ENCODE data around the gene ZNF318. TPM values are rescaled to one million over a fixed set of nuclear protein-coding genes. Genes with fewer than 3 reads are reported as not detected.

ZNF318 gene, protein sequence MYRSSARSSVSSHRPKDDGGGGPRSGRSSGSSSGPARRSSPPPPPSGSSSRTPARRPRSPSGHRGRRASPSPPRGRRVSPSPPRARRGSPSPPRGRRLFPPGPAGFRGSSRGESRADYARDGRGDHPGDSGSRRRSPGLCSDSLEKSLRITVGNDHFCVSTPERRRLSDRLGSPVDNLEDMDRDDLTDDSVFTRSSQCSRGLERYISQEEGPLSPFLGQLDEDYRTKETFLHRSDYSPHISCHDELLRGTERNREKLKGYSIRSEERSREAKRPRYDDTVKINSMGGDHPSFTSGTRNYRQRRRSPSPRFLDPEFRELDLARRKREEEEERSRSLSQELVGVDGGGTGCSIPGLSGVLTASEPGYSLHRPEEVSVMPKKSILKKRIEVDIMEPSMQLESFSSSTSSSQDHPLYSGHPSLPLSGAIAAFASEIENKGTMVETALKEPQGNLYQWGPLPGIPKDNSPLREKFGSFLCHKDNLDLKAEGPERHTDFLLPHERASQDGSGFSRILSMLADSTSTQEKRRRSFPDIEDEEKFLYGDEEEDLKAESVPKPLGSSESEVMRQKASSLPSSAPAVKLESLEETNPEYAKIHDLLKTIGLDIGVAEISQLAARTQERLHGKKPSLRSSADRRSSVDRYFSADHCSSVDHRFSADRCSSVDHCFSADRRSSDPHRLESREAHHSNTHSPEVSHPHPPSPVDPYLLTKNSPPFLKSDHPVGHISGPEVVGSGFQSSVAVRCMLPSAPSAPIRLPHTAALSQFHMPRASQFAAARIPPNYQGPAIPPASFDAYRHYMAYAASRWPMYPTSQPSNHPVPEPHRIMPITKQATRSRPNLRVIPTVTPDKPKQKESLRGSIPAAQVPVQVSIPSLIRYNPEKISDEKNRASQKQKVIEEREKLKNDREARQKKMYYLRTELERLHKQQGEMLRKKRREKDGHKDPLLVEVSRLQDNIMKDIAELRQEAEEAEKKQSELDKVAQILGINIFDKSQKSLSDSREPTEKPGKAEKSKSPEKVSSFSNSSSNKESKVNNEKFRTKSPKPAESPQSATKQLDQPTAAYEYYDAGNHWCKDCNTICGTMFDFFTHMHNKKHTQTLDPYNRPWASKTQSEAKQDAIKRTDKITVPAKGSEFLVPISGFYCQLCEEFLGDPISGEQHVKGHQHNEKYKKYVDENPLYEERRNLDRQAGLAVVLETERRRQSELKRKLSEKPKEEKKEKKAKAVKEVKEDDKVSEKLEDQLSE (N-terminal part only)
- 10.2 and 11.1 TPM in 2 replicates for total RNA-seq

DNA sequence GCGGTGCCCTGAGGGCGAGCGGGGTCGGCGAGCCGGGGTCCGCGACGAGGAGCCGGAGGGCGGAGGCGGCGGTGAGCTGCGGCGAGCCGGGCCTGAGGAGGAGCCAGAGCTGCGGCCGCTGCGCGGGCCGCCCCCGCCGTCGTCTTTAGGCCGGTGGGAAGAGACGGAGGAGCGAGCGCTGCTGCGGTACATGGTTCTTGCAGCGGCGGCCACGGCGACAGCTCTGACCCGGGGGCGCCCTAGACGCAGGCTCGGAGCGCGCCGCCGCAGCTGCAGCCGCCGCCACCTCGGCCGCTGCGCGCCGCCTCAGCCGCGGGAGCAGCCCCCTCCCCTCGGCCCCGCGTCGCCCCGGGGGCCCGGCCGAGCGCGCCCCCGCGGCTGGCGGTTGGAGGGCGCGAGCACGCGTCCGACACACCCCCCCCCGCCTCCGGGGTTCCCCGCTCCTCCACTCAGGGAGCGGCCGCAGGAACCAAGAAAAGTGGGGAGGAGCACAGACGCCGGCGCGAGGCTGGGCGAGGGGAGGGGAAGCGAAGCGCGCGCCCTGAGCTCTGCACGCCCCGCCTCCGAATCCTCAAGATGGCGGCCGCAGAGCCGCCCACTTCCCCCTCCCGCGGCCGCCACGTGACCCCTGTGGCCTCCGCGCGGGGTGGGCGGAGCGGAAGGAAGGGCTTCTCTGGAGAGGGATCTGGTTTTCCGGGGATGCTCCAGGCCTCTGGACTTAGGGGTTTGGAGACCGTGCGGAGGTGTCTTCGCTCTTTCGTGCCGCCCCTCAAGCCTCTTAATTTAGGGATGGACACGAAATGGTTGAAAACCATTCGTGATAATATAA is at the start of gene ZNF318:
ZNF318 (minus strand) TSS at position 474 of the 829 bp plus-strand sequence; CDS start at position 192, 282 bp downstream.

DNA sequence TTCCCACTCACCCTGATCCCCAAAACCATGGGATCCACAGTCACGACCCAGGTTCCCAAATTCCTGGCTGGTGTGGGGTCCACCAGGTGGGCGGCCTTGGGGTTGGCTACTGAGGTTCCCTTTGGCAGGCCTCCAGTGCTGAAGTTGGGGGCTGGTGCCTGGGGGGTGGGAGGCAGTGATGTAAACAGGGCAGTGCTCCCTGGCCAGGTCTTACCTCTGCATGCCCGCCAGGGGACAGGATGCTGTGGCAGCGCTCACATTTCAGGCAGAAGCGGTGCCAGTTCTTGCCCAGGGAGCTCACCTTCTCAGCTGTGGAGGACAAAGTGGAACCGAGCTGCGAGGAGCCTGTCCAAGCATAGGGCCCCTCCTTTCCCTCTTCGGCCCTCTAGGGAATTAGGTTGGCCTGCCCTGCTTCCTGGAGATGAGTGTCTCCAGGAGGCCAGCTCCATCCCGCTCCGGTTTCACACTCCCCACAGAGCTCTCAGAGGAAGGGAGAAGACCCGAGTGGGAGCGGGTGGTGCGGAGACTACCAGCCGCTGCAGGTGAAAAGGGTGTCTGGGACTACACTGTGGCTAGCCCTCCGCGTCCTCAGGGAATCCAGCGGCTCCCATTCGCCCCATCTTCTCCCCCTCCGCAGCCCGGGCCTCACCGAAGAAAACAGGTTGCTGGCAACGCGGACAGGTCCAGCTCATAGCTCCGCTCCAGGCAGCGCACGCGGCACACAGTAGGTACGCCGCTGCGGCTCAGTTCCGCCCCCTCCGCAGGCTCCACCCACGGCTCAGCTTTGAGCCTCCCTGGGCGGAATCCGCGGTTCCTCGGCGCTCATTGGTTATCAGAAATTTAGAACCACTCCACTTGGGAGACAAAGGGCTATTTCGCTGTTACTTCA is 61.1 kb downstream of the ZNF318 start, which contains the start of gene CRIP3:
CRIP3 (minus strand) TSS at position 726 of the 889 bp plus-strand sequence; CDS start at position 692, 34 bp downstream.

DNA sequence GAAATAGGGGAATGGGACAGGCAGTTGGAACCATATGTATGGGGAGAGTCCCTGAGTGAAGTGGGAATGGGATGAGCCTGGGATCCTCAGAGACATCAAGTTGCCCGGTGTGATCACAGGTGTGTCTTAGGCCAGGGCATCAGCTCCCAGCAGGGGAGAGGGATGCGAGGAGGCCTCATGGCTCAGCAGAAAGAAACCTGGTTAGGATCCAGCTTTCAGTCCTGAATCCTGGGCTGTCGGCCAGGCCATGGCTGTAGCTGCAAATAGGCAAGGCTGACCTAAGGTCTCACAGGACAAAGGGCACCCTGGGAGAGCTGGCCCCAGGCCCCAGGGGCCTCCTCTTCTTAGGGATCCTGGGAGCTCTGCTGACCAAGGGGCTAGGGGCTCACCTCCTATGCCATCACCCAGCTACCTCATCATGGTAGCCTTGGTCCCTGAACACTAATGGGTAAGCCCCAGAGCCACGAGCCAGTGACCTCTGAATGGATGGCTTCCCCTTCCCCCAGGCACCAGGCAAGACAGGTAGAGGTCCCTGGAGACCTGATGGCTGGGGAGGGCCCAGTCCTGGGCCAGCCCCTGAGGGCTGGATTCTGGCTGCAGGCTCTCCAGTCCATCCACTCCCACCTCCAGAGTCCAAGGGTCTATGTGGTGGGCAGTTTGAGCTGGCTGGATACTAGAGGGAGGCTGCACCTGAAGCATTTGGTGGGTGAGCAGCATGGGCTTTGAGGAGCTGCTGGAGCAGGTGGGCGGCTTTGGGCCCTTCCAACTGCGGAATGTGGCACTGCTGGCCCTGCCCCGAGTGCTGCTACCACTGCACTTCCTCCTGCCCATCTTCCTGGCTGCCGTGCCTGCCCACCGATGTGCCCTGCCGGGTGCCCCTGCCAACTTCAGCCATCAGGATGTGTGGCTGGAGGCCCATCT is 71.5 kb downstream of the ZNF318 start, which contains the start of gene SLC22A7:
SLC22A7 (plus strand) TSS at position 617 of the 921 bp plus-strand sequence; CDS start at position 716, 99 bp downstream.

Other genes starting within 250 kb of the ZNF318 start
- 14.1 and 16.3 TPM in 2 replicates for gene SRF, start 198.4 kb downstream of the ZNF318 start, total RNA-seq
- gene CUL9, start 187.5 kb downstream of the ZNF318 start, total RNA-seq: 12.7 and 17.2 TPM in 2 replicates
- gene DNPH1, start 140.2 kb downstream of the ZNF318 start, total RNA-seq: 88.2 and 103 TPM in 2 replicates
- not detected in 2 replicates for gene TTBK1, start 126.2 kb downstream of the ZNF318 start, total RNA-seq
- gene SLC22A7, start 71.4 kb downstream of the ZNF318 start, total RNA-seq: not detected in 2 replicates
- not detected in 2 replicates for gene CRIP3, start 60.8 kb downstream of the ZNF318 start, total RNA-seq
- 7.9 and 10.6 TPM in 2 replicates for gene ABCC10, start 57.9 kb upstream of the ZNF318 start, total RNA-seq
- not detected in 2 replicates for gene DLK2, start 85.9 kb upstream of the ZNF318 start, total RNA-seq
- gene TJAP1, start 107.9 kb upstream of the ZNF318 start, total RNA-seq: 13.9 and 15.1 TPM in 2 replicates
- gene LRRC73, start 140.7 kb upstream of the ZNF318 start, total RNA-seq: 0.15 and 0.44 TPM in 2 replicates
- 110 and 136 TPM in 2 replicates for gene YIPF3, start 147.3 kb upstream of the ZNF318 start, total RNA-seq
- gene POLR1C, start 147.4 kb upstream of the ZNF318 start, total RNA-seq: 19.5 and 20.7 TPM in 2 replicates
- 13.0 and 19.6 TPM in 2 replicates for gene XPO5, start 206.4 kb upstream of the ZNF318 start, total RNA-seq
- 16.8 and 17.8 TPM in 2 replicates for gene POLH, start 206.5 kb upstream of the ZNF318 start, total RNA-seq